ENCODE data around the gene RPS6KA2.

DNA sequence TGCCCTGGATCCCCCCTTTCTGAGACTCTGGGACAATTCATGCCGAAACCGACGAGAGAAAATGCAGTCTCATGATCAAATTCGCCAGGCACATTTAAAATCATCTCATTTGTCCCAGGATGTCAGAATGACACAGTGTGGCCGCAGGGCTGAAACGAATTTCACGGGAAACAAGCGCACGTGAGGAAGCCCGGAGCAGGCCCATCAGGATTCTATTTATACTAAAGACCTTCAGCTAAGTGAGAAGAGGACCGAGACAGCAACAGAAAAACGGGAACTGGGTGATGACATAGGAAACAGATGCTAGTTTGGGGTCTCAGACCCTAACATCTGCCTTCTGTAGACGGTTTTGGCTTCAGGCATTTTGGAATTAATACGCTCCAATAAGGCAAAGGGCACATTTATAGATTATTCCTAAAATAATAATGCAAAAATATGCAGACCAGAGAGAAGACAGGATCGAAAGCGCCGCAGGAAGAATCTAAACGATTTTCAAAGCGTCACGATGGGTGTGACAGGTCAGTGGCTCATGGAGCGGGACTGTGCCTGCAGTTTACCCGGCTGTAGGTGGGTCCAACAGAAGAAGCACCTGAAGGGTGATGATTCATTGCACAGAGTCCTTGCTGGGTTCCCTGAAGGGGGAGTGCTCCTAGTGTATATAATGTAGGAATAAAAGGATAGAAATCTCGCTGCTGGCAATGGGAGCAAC lies 163.5 kb downstream of the RPS6KA2 start:
- TF ChIP-seq, protein P1, sequence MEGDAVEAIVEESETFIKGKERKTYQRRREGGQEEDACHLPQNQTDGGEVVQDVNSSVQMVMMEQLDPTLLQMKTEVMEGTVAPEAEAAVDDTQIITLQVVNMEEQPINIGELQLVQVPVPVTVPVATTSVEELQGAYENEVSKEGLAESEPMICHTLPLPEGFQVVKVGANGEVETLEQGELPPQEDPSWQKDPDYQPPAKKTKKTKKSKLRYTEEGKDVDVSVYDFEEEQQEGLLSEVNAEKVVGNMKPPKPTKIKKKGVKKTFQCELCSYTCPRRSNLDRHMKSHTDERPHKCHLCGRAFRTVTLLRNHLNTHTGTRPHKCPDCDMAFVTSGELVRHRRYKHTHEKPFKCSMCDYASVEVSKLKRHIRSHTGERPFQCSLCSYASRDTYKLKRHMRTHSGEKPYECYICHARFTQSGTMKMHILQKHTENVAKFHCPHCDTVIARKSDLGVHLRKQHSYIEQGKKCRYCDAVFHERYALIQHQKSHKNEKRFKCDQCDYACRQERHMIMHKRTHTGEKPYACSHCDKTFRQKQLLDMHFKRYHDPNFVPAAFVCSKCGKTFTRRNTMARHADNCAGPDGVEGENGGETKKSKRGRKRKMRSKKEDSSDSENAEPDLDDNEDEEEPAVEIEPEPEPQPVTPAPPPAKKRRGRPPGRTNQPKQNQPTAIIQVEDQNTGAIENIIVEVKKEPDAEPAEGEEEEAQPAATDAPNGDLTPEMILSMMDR (conservative IDR thresholded peaks at IDR 0.05) = no peak
- no peak for TF ChIP-seq EZH2 (IDR thresholded peaks at IDR 0.05; ENCODE audit: low read depth)
